CD14-positive monocyte (primary cell): ENCODE data around the gene DIAPH2. TPM values are rescaled to one million over a fixed set of nuclear protein-coding genes. Genes with fewer than 3 reads are reported as not detected.
A peak's percentile ranks its signal among the peaks of the same experiment; 100 is the strongest.

ENCODE experiments used
- DNase-seq, 3 donors: peaks; one replicate each; pipeline ENCODE4 v3.0.0-alpha.2; 2011 to 2022
- H2AFZ ChIP-seq: 2 replicates; pipeline ENCODE4 v1.6.0; 2012; ENCODE audit warnings: mild to moderate bottlenecking, low read depth, low read length, inconsistent platforms; ENCODE audit not compliant: insufficient read depth, poor library complexity, severe bottlenecking
- H3K27ac ChIP-seq, 2 donors: 1 replicate in 1 of 2; 2 replicates in 1 of 2; pipeline ENCODE4 v1.5.1; 2012 to 2013; ENCODE audit warnings: low read length in 2 of 2, control low read depth in 1 of 2, inconsistent platforms in 1 of 2, low read depth in 1 of 2, mild to moderate bottlenecking in 1 of 2
- H3K27me3 ChIP-seq, 2 donors: one replicate each; pipeline versions ENCODE4 v1.6.0 to v1.6.1; 2011 to 2013; ENCODE audit warnings: low read length in 2 of 2; ENCODE audit not compliant: control insufficient read depth in 2 of 2, insufficient read depth in 2 of 2
- H3K36me3 ChIP-seq, 2 donors: replicated peaks in 1 of 2; 1 replicate in 1 of 2; 2 replicates in 1 of 2; pipeline versions ENCODE4 v1.5.1 to v1.6.1; 2012 to 2013; ENCODE audit warnings: low read length in 2 of 2, control low read depth in 1 of 2, inconsistent platforms in 1 of 2, mild to moderate bottlenecking in 1 of 2; ENCODE audit not compliant: insufficient read depth in 2 of 2, control insufficient read depth in 1 of 2
- H3K4me1 ChIP-seq, 2 donors: 1 replicate in 1 of 2; 2 replicates in 1 of 2; pipeline versions ENCODE4 v1.5.1 to v1.6.1; 2012 to 2013; ENCODE audit warnings: low read length in 2 of 2, control low read depth in 1 of 2, inconsistent platforms in 1 of 2, mild to moderate bottlenecking in 1 of 2, moderate library complexity in 1 of 2; ENCODE audit not compliant: insufficient read depth in 2 of 2, control insufficient read depth in 1 of 2
- H3K4me2 ChIP-seq: replicated peaks from 2 replicates; pipeline ENCODE3; 2012; ENCODE audit warnings: low read length, moderate library complexity, mild to moderate bottlenecking; ENCODE audit not compliant: poor library complexity, severe bottlenecking; ENCODE audit errors: extremely low read depth
- H3K4me3 ChIP-seq, 3 experiments: fragments of 200-600 bp in 1 of 3; sonication (generic) in 1 of 3; replicated peaks in 1 of 3; 1 replicate in 2 of 3; 2 replicates in 1 of 3; pipeline ENCODE4 v1.5.1; 2011 to 2013; ENCODE audit warnings: low read length in 3 of 3, mild to moderate bottlenecking in 3 of 3, control low read depth in 2 of 3, low read depth in 2 of 3, inconsistent platforms in 1 of 3, moderate library complexity in 1 of 3
- H3K79me2 ChIP-seq: 2 replicates; pipeline ENCODE4 v1.6.0; 2012; ENCODE audit warnings: mild to moderate bottlenecking, control low read depth, inconsistent platforms, low read length, moderate library complexity; ENCODE audit not compliant: insufficient read depth
- H3K9ac ChIP-seq: 2 replicates; pipeline ENCODE4 v1.6.0; 2017; ENCODE audit warnings: low read length, mild to moderate bottlenecking; ENCODE audit not compliant: insufficient read depth, poor library complexity, severe bottlenecking
- H3K9me3 ChIP-seq, 2 donors: replicated peaks in 1 of 2; 1 replicate in 1 of 2; 2 replicates in 1 of 2; pipeline versions ENCODE4 v1.5.1 to v1.6.1; 2012 to 2013; ENCODE audit warnings: low read length in 2 of 2, control low read depth in 1 of 2; ENCODE audit not compliant: control insufficient read depth in 1 of 2, insufficient read depth in 1 of 2
- H4K20me1 ChIP-seq: 2 replicates; pipeline ENCODE4 v1.6.0; 2012; ENCODE audit warnings: mild to moderate bottlenecking, low read length, control low read depth, moderate library complexity; ENCODE audit not compliant: insufficient read depth
- H3K27ac Mint-ChIP-seq, 7 donors: one replicate each; pipeline ENCODE4 v1.8.0; 2020; ENCODE audit warnings: mild to moderate bottlenecking in 7 of 7, mixed read lengths in 7 of 7, moderate library complexity in 6 of 7, inconsistent platforms in 2 of 7
- H3K27me3 Mint-ChIP-seq, 3 donors: one replicate each; pipeline ENCODE4 v1.8.0; 2021 to 2022; ENCODE audit warnings: low read depth in 3 of 3, mild to moderate bottlenecking in 3 of 3, mixed read lengths in 3 of 3, moderate library complexity in 3 of 3, inconsistent platforms in 1 of 3
- H3K36me3 Mint-ChIP-seq, 2 donors: one replicate each; pipeline ENCODE4 v1.8.0; 2020; ENCODE audit warnings: mixed read lengths in 2 of 2, inconsistent platforms in 1 of 2, mild to moderate bottlenecking in 1 of 2
- H3K4me1 Mint-ChIP-seq: one replicate; pipeline ENCODE4 v1.8.0; 2020; ENCODE audit warnings: mild to moderate bottlenecking, mixed read lengths
- H3K4me3 Mint-ChIP-seq, 2 donors: one replicate each; pipeline ENCODE4 v1.8.0; 2020; ENCODE audit warnings: mild to moderate bottlenecking in 2 of 2, mixed read lengths in 2 of 2, moderate library complexity in 1 of 2
- H3K9me3 Mint-ChIP-seq, 7 donors: one replicate each; pipeline ENCODE4 v1.8.0; 2020 to 2022; ENCODE audit warnings: mixed read lengths in 7 of 7, mild to moderate bottlenecking in 6 of 7, moderate library complexity in 6 of 7, inconsistent platforms in 2 of 7
- CTCF ChIP-seq: fragments of 200-600 bp; IDR thresholded peaks from one replicate; pipeline ENCODE4 v1.8.0; 2022; ENCODE audit warnings: antibody characterized with exemption, mild to moderate bottlenecking
- WGBS: methylation state at CpG from one replicate; pipeline ENCODE4 v1.1.5; 2013; ENCODE audit warnings: missing lambda C conversion rate; ENCODE audit not compliant: insufficient coverage; 5-methylcytosine and 5-hydroxymethylcytosine counted together
- intact Hi-C, 2 donors: fragments of 100-400 bp; cut with micrococcal nuclease; formaldehyde crosslinking; loops; one replicate each; pipeline versions ENCODE4 v1.15.0 to v1.15.1; 2023
- polyA plus RNA-seq, 3 donors: library from polyadenylated mRNA; depleted of rRNA in 1 of 3; unstranded in 2 of 3; stranded (reverse) in 1 of 3; fragments of 300-500 nt in 2 of 3; fragments of >200 nt in 1 of 3; fragmentation: Illumina TruSeq in 2 of 3; gene quantifications; 1 replicate in 2 of 3; 2 replicates in 1 of 3; pipeline ENCODE4 v1.2.3, GENCODE V29; 2012 to 2021

DIAPH2 gene
- polyA plus RNA-seq, 3 donors: 9.5 to 20.5 (median 11.4) TPM

- Histone ChIP-seq H3K9me3 (no peaks in the 10 kb centered on the region), H2AFZ (no peak overlapping the region), H3K36me3 (peaks cover 0 to 3% of the 10 kb centered on the region in 2 donors), H3K9ac (no peak overlapping the region), H3K4me3 (no peak overlapping the region), H3K4me1 (no peaks in the 10 kb centered on the region), H3K27ac (no peak overlapping the region), H4K20me1 (peaks cover 43% of the 10 kb centered on the region), H3K79me2 (peaks cover 3% of the 10 kb centered on the region), H3K27me3 (no peaks in the 10 kb centered on the region), H3K4me2 (no peak overlapping the region)
- intact Hi-C loops: no loop called here
- no peak for TF ChIP-seq CTCF
- H3K36me3 Mint-ChIP-seq: peaks cover 2 to 3% of the 10 kb centered on the region in 2 donors
- no peaks in the 10 kb centered on the region for H3K9me3 Mint-ChIP-seq
- DNase-seq: no peak
- no peaks in the 10 kb centered on the region for H3K27me3 Mint-ChIP-seq
- no peak overlapping the region for H3K27ac Mint-ChIP-seq
- no peaks in the 10 kb centered on the region for H3K4me1 Mint-ChIP-seq
- no CpG with 5 or more reads among the region's 2 CpGs for WGBS
- H3K4me3 Mint-ChIP-seq: no peak overlapping the region
These were observed 107.4 kb downstream of the DIAPH2 start for GRCh38 chrX:96792047-96792446.

- DNase-seq: no peak
- Mint-ChIP-seq H3K27me3 (peaks cover 0 to 2% (median 0%) of the 10 kb centered on the region in 3 donors), H3K27ac (peak overlapping the region in 1 of 7 donors; percentile 49), H3K4me1 (no peaks in the 10 kb centered on the region), H3K9me3 (peaks cover 0 to 1% (median 0%) of the 10 kb centered on the region in 7 donors), H3K4me3 (no peak overlapping the region), H3K36me3 (peaks cover 2 to 5% of the 10 kb centered on the region in 2 donors)
- no peak overlapping the region for H3K4me2 ChIP-seq
- TF ChIP-seq CTCF: no peak
- WGBS: no CpG with 5 or more reads among the region's 1 CpG
- peaks cover 27% of the 10 kb centered on the region for H4K20me1 ChIP-seq
- H3K27me3 ChIP-seq: no peaks in the 10 kb centered on the region
- intact Hi-C loops: no loop called here
- H3K4me1 ChIP-seq: no peaks in the 10 kb centered on the region
- H3K9me3 ChIP-seq: no peaks in the 10 kb centered on the region
- no peak overlapping the region for H2AFZ ChIP-seq
- H3K27ac ChIP-seq: no peak overlapping the region
- no peak overlapping the region for H3K9ac ChIP-seq
- H3K36me3 ChIP-seq: no peaks in the 10 kb centered on the region
- peaks cover 3% of the 10 kb centered on the region for H3K79me2 ChIP-seq
- H3K4me3 ChIP-seq: no peak overlapping the region
These were observed 114.3 kb downstream of the DIAPH2 start for GRCh38 chrX:96798982-96799381.
